Activated T-cell treated with anti-CD3 and anti-CD28 coated beads, Interleukin-2, amount 50 U/mL, for 72 hours (primary cell): ENCODE results near the gene ABTB1. TPM values are rescaled to one million over a fixed set of nuclear protein-coding genes. Genes with fewer than 3 reads are reported as not detected.

ENCODE experiments used
- ATAC-seq, 2 donors: fragments of 150-1000 bp; cut with Tn5 transposase; replicated peaks in 1 of 2; 2 replicates each; pipeline ENCODE4 v1.10.0; 2021; ENCODE audit warnings: moderate library complexity in 2 of 2, mild to moderate bottlenecking in 1 of 2
- DNase-seq, 2 donors: peaks; one replicate each; pipeline ENCODE4 v3.0.0; 2021 to 2022; ENCODE audit warnings: mixed read lengths in 1 of 2
- H3K27ac Mint-ChIP-seq: one replicate; pipeline ENCODE4 v1.8.0; 2022; ENCODE audit warnings: mild to moderate bottlenecking, moderate library complexity, mixed read lengths
- H3K27me3 Mint-ChIP-seq: one replicate; pipeline ENCODE4 v1.8.0; 2022; ENCODE audit warnings: low read depth, mixed read lengths
- H3K36me3 Mint-ChIP-seq, 2 donors: one replicate each; pipeline ENCODE4 v1.8.0; 2022; ENCODE audit warnings: mixed read lengths in 2 of 2, mild to moderate bottlenecking in 1 of 2; ENCODE audit not compliant: insufficient read depth in 2 of 2
- H3K4me1 Mint-ChIP-seq: one replicate; pipeline ENCODE4 v1.8.0; 2022; ENCODE audit warnings: low read depth, mixed read lengths
- H3K4me3 Mint-ChIP-seq, 2 donors: one replicate each; pipeline ENCODE4 v1.8.0; 2022; ENCODE audit warnings: mild to moderate bottlenecking in 2 of 2, mixed read lengths in 2 of 2, moderate library complexity in 2 of 2
- H3K9me3 Mint-ChIP-seq, 2 donors: one replicate each; pipeline ENCODE4 v1.8.0; 2022; ENCODE audit warnings: mixed read lengths in 2 of 2
- total RNA-seq, 2 donors: library from RNA; stranded (reverse); gene quantifications; one replicate each; pipeline ENCODE4 v1.2.3, GENCODE V29; 2022

ABTB1 gene
- total RNA-seq, 2 donors from 2014 or later, result 24.1 to 27.0 TPM

- no peaks in the 10 kb centered on the region for H3K4me1 Mint-ChIP-seq
- ATAC-seq, result no peak
- H3K4me3 Mint-ChIP-seq, result no peak overlapping the region
- no peak for DNase-seq
- H3K27ac Mint-ChIP-seq, result no peak overlapping the region
- no peaks in the 10 kb centered on the region for H3K9me3 Mint-ChIP-seq
- no peaks in the 10 kb centered on the region for H3K36me3 Mint-ChIP-seq
- H3K27me3 Mint-ChIP-seq, result peaks cover 4% of the 10 kb centered on the region
Observed at GRCh38 chr3:127710155-127710941, 37.6 kb downstream of the ABTB1 start.

GRCh38 chr3:127711021-127711695 is 38.4 kb downstream of the ABTB1 start:
- ATAC-seq (no peak), DNase-seq (no peak)
- Mint-ChIP-seq H3K27me3 (peaks cover 8% of the 10 kb centered on the region), H3K36me3 (no peaks in the 10 kb centered on the region), H3K27ac (no peak overlapping the region), H3K4me3 (no peak overlapping the region), H3K4me1 (no peaks in the 10 kb centered on the region), H3K9me3 (no peaks in the 10 kb centered on the region)

- Mint-ChIP-seq H3K27ac (no peak overlapping the region), H3K9me3 (no peaks in the 10 kb centered on the region), H3K4me3 (no peak overlapping the region), H3K27me3 (peaks cover 8% of the 10 kb centered on the region), H3K4me1 (no peaks in the 10 kb centered on the region), H3K36me3 (no peaks in the 10 kb centered on the region)
- DNase-seq (no peak), ATAC-seq (no peak)
Observed at GRCh38 chr3:127711896-127712295, 39.1 kb downstream of the ABTB1 start.

- ATAC-seq (no peak), DNase-seq (no peak)
- Mint-ChIP-seq H3K4me3 (no peak overlapping the region), H3K9me3 (no peaks in the 10 kb centered on the region), H3K27ac (no peak overlapping the region), H3K36me3 (no peaks in the 10 kb centered on the region), H3K4me1 (no peaks in the 10 kb centered on the region), H3K27me3 (peaks cover 8% of the 10 kb centered on the region)
Observed at GRCh38 chr3:127712461-127712860, 39.7 kb downstream of the ABTB1 start.

- Mint-ChIP-seq H3K36me3 (no peaks in the 10 kb centered on the region), H3K4me1 (no peaks in the 10 kb centered on the region), H3K27ac (no peak overlapping the region), H3K27me3 (peaks cover 8% of the 10 kb centered on the region), H3K9me3 (no peaks in the 10 kb centered on the region), H3K4me3 (no peak overlapping the region)
- ATAC-seq, result no peak
- DNase-seq, result no peak
Observed at GRCh38 chr3:127712881-127713771, 40.4 kb downstream of the ABTB1 start.

GRCh38 chr3:127714125-127714571 is 41.4 kb downstream of the ABTB1 start:
- no peak for DNase-seq
- Mint-ChIP-seq H3K9me3 (no peaks in the 10 kb centered on the region), H3K4me3 (no peak overlapping the region), H3K4me1 (no peaks in the 10 kb centered on the region), H3K27ac (no peak overlapping the region), H3K27me3 (peaks cover 8% of the 10 kb centered on the region), H3K36me3 (no peaks in the 10 kb centered on the region)
- ATAC-seq, result no peak

- Mint-ChIP-seq H3K4me3 (no peak overlapping the region), H3K4me1 (no peaks in the 10 kb centered on the region), H3K27me3 (peaks cover 8% of the 10 kb centered on the region), H3K9me3 (no peaks in the 10 kb centered on the region), H3K36me3 (no peaks in the 10 kb centered on the region), H3K27ac (no peak overlapping the region)
- DNase-seq (no peak), ATAC-seq (no peak)
Observed at GRCh38 chr3:127714866-127715265, 42.1 kb downstream of the ABTB1 start.

- H3K4me1 Mint-ChIP-seq, result no peaks in the 10 kb centered on the region
- DNase-seq (no peak), ATAC-seq (no peak)
- no peak overlapping the region for H3K4me3 Mint-ChIP-seq
- H3K27me3 Mint-ChIP-seq, result peaks cover 8% of the 10 kb centered on the region
- H3K9me3 Mint-ChIP-seq, result no peaks in the 10 kb centered on the region
- no peak overlapping the region for H3K27ac Mint-ChIP-seq
- H3K36me3 Mint-ChIP-seq, result no peaks in the 10 kb centered on the region
Observed at GRCh38 chr3:127715532-127715931, 42.8 kb downstream of the ABTB1 start.

GRCh38 chr3:127716384-127716783 is 43.6 kb downstream of the ABTB1 start:
- no peak overlapping the region for H3K4me3 Mint-ChIP-seq
- DNase-seq (no peak), ATAC-seq (no peak)

GRCh38 chr3:127717357-127718244 is 44.8 kb downstream of the ABTB1 start:
- no peaks in the 10 kb centered on the region for H3K36me3 Mint-ChIP-seq
- H3K27me3 Mint-ChIP-seq, result peaks cover 8% of the 10 kb centered on the region
- ATAC-seq (no peak), DNase-seq (no peak)
- no peak overlapping the region for H3K4me3 Mint-ChIP-seq
- H3K4me1 Mint-ChIP-seq, result no peaks in the 10 kb centered on the region
- no peak overlapping the region for H3K27ac Mint-ChIP-seq
- H3K9me3 Mint-ChIP-seq, result no peaks in the 10 kb centered on the region

More at GRCh38 chr3:127716384-127716783, 43.6 kb downstream of the ABTB1 start:
- Mint-ChIP-seq H3K9me3 (no peaks in the 10 kb centered on the region), H3K27ac (no peak overlapping the region), H3K27me3 (peaks cover 8% of the 10 kb centered on the region), H3K4me1 (no peaks in the 10 kb centered on the region), H3K36me3 (no peaks in the 10 kb centered on the region)

GRCh38 chr3:127718245-127718915 is 45.6 kb downstream of the ABTB1 start:
- Mint-ChIP-seq H3K36me3 (no peaks in the 10 kb centered on the region), H3K27ac (no peak overlapping the region), H3K4me3 (no peak overlapping the region), H3K9me3 (no peaks in the 10 kb centered on the region), H3K4me1 (no peaks in the 10 kb centered on the region), H3K27me3 (peaks cover 8% of the 10 kb centered on the region)
- DNase-seq (no peak), ATAC-seq (no peak)

- ATAC-seq (no peak), DNase-seq (no peak)
- Mint-ChIP-seq H3K27ac (no peak overlapping the region), H3K4me1 (no peaks in the 10 kb centered on the region), H3K9me3 (no peaks in the 10 kb centered on the region), H3K36me3 (no peaks in the 10 kb centered on the region), H3K4me3 (no peak overlapping the region), H3K27me3 (peaks cover 8% of the 10 kb centered on the region)
Observed at GRCh38 chr3:127718916-127719290, 46.2 kb downstream of the ABTB1 start.
